ENCODE data around the gene TTC7B.

TTC7B gene

GRCh38 chr14:90799420-90799819 is 16.8 kb downstream of the TTC7B start:
- Histone ChIP-seq H3K27ac (ENCODE audit: low read depth, low read length) (no peak overlapping the region), H3K79me2 (ENCODE audit: control insufficient read depth, insufficient read depth, low read length) (no peaks in the 10 kb centered on the region), H3K56ac (ENCODE audit: low read length) (no peak overlapping the region), H3K4me2 (ENCODE audit: low read length) (no peak overlapping the region), H3K79me1 (ENCODE audit: low read length) (peaks cover 2% of the 10 kb centered on the region), H3K4me1 (ENCODE audit: control insufficient read depth, low read depth, low read length) (peaks cover 6% of the 10 kb centered on the region), H3K23ac (ENCODE audit: low read length) (no peak overlapping the region), H2BK5ac (ENCODE audit: low read length) (no peak overlapping the region), H3K18ac (ENCODE audit: low read length) (no peak overlapping the region), H4K5ac (ENCODE audit: low read length) (no peak overlapping the region), H2BK120ac (ENCODE audit: low read depth, low read length) (no peak overlapping the region), H2AK5ac (ENCODE audit: low read length) (no peak overlapping the region), H3K27me3 (ENCODE audit: insufficient read depth, low read length, poor library complexity) (no peaks in the 10 kb centered on the region), H2BK15ac (replicated peaks; ENCODE audit: low read depth) (no peak overlapping the region), H3K4me3 (ENCODE audit: low read length) (no peak overlapping the region), H3K9ac (ENCODE audit: low read length) (no peak overlapping the region), H3K36me3 (ENCODE audit: control insufficient read depth, insufficient read depth, low read length) (no peaks in the 10 kb centered on the region), H4K8ac (ENCODE audit: low read depth, low read length) (no peak overlapping the region), H3K4ac (ENCODE audit: low read depth, low read length) (no peak overlapping the region)
- WGBS (ENCODE audit: extremely low coverage, insufficient coverage, low lambda C conversion rate), result no CpG with 5 or more reads among the region's 5 CpGs
- DNase-seq, result no peak

DNA sequence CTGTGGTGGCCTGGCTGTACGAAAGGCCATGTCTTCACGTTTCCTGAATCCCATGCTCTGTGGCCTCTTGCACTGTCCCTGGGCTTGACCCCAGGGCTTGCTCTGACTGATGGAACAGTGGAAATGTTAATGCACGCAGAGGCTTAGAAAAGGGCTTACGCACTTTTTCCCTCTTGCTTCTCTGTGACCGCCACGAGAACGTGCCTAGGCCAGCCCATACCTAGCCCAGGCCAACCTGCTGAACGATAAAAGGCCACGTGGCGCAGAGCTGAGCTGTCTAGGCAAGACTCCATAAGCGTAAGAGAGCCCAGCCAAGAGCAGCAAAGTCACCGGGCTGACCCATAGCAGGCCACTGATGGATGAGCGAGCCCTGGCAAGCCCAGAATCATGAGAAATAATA is 18.3 kb downstream of the TTC7B start:
- Histone ChIP-seq H3K9ac (ENCODE audit: low read length) (no peak overlapping the region), H2BK120ac (ENCODE audit: low read depth, low read length) (no peak overlapping the region), H3K79me1 (ENCODE audit: low read length) (peaks cover 2% of the 10 kb centered on the region), H3K23ac (ENCODE audit: low read length) (no peak overlapping the region), H3K4me3 (ENCODE audit: low read length) (no peak overlapping the region), H3K4ac (ENCODE audit: low read depth, low read length) (no peak overlapping the region), H2AK5ac (ENCODE audit: low read length) (no peak overlapping the region), H3K4me2 (ENCODE audit: low read length) (no peak overlapping the region), H3K56ac (ENCODE audit: low read length) (no peak overlapping the region), H3K79me2 (ENCODE audit: control insufficient read depth, insufficient read depth, low read length) (no peaks in the 10 kb centered on the region), H3K27me3 (ENCODE audit: insufficient read depth, low read length, poor library complexity) (no peaks in the 10 kb centered on the region), H4K5ac (ENCODE audit: low read length) (no peak overlapping the region), H4K8ac (ENCODE audit: low read depth, low read length) (no peak overlapping the region), H3K27ac (ENCODE audit: low read depth, low read length) (no peak overlapping the region), H3K36me3 (ENCODE audit: control insufficient read depth, insufficient read depth, low read length) (no peaks in the 10 kb centered on the region), H3K4me1 (ENCODE audit: control insufficient read depth, low read depth, low read length) (no peaks in the 10 kb centered on the region), H3K18ac (ENCODE audit: low read length) (no peak overlapping the region), H2BK15ac (replicated peaks; ENCODE audit: low read depth) (no peak overlapping the region), H2BK5ac (ENCODE audit: low read length) (no peak overlapping the region)
- WGBS (ENCODE audit: extremely low coverage, insufficient coverage, low lambda C conversion rate), result no CpG with 5 or more reads among the region's 13 CpGs
- DNase-seq, result no peak

DNA sequence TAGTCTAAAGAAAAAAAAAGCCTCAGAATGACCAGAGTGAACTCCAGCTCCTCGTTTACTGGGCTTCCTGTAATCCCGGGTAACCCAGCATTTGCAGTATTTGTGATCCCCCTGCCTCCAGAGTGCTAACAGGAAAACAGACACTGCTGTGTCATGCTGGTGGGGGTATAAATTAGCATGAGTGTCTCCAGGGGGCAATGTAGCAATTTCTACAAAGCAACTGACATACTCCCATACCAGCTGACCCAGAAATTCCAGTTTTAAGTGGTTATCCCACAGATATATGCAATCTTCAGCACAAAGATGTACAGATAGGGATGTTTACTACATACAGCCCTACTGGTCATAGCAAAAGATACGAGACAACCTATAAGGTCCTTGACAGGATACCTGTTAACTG is 18.8 kb downstream of the TTC7B start:
- Histone ChIP-seq H2AK5ac (ENCODE audit: low read length) (no peak overlapping the region), H3K4me3 (ENCODE audit: low read length) (no peak overlapping the region), H4K5ac (ENCODE audit: low read length) (no peak overlapping the region), H3K18ac (ENCODE audit: low read length) (no peak overlapping the region), H3K4me1 (ENCODE audit: control insufficient read depth, low read depth, low read length) (no peaks in the 10 kb centered on the region), H2BK120ac (ENCODE audit: low read depth, low read length) (no peak overlapping the region), H3K27ac (ENCODE audit: low read depth, low read length) (no peak overlapping the region), H3K4ac (ENCODE audit: low read depth, low read length) (no peak overlapping the region), H3K4me2 (ENCODE audit: low read length) (no peak overlapping the region), H4K8ac (ENCODE audit: low read depth, low read length) (no peak overlapping the region), H2BK5ac (ENCODE audit: low read length) (no peak overlapping the region), H3K23ac (ENCODE audit: low read length) (no peak overlapping the region), H3K27me3 (ENCODE audit: insufficient read depth, low read length, poor library complexity) (no peaks in the 10 kb centered on the region), H3K56ac (ENCODE audit: low read length) (no peak overlapping the region), H3K36me3 (ENCODE audit: control insufficient read depth, insufficient read depth, low read length) (no peaks in the 10 kb centered on the region), H3K79me2 (ENCODE audit: control insufficient read depth, insufficient read depth, low read length) (no peaks in the 10 kb centered on the region), H3K79me1 (ENCODE audit: low read length) (peaks cover 2% of the 10 kb centered on the region), H2BK15ac (replicated peaks; ENCODE audit: low read depth) (no peak overlapping the region), H3K9ac (ENCODE audit: low read length) (no peak overlapping the region)
- WGBS (ENCODE audit: extremely low coverage, insufficient coverage, low lambda C conversion rate), result no CpG with 5 or more reads among the region's 3 CpGs
- DNase-seq, result peak; percentile 47

DNA sequence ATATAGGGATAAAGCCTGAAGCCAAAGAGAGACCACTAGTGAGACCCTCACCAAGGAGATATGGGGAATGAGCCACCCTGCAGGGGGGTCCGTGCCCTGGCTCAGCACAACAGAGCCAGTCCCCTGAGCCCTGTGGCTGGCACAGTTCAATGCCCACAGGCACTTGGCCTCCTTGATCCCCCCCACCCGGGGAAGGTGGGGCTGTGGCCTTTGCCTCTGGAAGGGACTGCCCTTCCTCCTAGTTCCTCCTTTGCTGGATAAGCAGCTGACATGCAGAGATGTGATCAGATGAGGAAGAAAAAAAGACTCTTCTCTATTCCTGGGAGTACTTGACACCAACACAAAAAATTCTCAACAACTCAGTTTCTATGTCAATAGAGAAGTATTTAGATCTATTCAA is 19.9 kb downstream of the TTC7B start:
- H3K79me2 ChIP-seq (ENCODE audit: control insufficient read depth, insufficient read depth, low read length), result no peaks in the 10 kb centered on the region
- peaks cover 2% of the 10 kb centered on the region for H3K79me1 ChIP-seq (ENCODE audit: low read length)
- no peak overlapping the region for H3K23ac ChIP-seq (ENCODE audit: low read length)
- H3K4me1 ChIP-seq (ENCODE audit: control insufficient read depth, low read depth, low read length), result no peaks in the 10 kb centered on the region
- H3K56ac ChIP-seq (ENCODE audit: low read length), result no peak overlapping the region
- no peak overlapping the region for H4K8ac ChIP-seq (ENCODE audit: low read depth, low read length)
- no peak overlapping the region for H3K9ac ChIP-seq (ENCODE audit: low read length)
- H3K4me3 ChIP-seq (ENCODE audit: low read length), result no peak overlapping the region
- no peak overlapping the region for H2BK5ac ChIP-seq (ENCODE audit: low read length)
- WGBS (ENCODE audit: extremely low coverage, insufficient coverage, low lambda C conversion rate), result no CpG with 5 or more reads among the region's 2 CpGs
- H4K5ac ChIP-seq (ENCODE audit: low read length), result no peak overlapping the region
- no peaks in the 10 kb centered on the region for H3K36me3 ChIP-seq (ENCODE audit: control insufficient read depth, insufficient read depth, low read length)
- no peak overlapping the region for H3K4me2 ChIP-seq (ENCODE audit: low read length)
- H2BK15ac ChIP-seq (replicated peaks; ENCODE audit: low read depth), result no peak overlapping the region
- DNase-seq, result no peak
- no peak overlapping the region for H2AK5ac ChIP-seq (ENCODE audit: low read length)
- H3K4ac ChIP-seq (ENCODE audit: low read depth, low read length), result no peak overlapping the region
- H3K27ac ChIP-seq (ENCODE audit: low read depth, low read length), result no peak overlapping the region
- H3K27me3 ChIP-seq (ENCODE audit: insufficient read depth, low read length, poor library complexity), result no peaks in the 10 kb centered on the region
- no peak overlapping the region for H3K18ac ChIP-seq (ENCODE audit: low read length)
- no peak overlapping the region for H2BK120ac ChIP-seq (ENCODE audit: low read depth, low read length)

DNA sequence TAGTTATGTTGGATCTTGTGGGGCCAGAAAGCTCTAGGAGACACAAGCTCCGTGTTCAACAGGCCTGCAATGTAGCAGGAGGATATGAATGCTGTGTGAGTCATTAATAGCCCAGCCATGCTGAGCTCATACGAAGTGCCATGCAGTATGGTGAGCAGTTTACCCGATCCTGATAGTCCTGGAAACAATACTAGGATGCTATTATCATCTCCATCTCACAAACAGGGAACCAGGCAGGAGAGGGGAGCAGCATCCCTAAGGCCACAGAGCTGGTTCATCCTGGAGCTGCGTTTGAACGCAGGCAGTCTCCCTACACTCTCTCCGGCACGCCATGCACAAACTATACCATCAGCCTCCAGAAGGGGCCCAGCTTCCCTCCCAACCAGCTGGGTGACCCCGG is 20.5 kb downstream of the TTC7B start:
- Histone ChIP-seq H2BK120ac (ENCODE audit: low read depth, low read length) (no peak overlapping the region), H3K9ac (ENCODE audit: low read length) (no peak overlapping the region), H4K8ac (ENCODE audit: low read depth, low read length) (no peak overlapping the region), H3K4me1 (ENCODE audit: control insufficient read depth, low read depth, low read length) (no peaks in the 10 kb centered on the region), H3K4me2 (ENCODE audit: low read length) (no peak overlapping the region), H3K18ac (ENCODE audit: low read length) (no peak overlapping the region), H3K79me2 (ENCODE audit: control insufficient read depth, insufficient read depth, low read length) (no peaks in the 10 kb centered on the region), H2BK5ac (ENCODE audit: low read length) (no peak overlapping the region), H3K27ac (ENCODE audit: low read depth, low read length) (no peak overlapping the region), H2AK5ac (ENCODE audit: low read length) (no peak overlapping the region), H3K27me3 (ENCODE audit: insufficient read depth, low read length, poor library complexity) (no peaks in the 10 kb centered on the region), H2BK15ac (replicated peaks; ENCODE audit: low read depth) (no peak overlapping the region), H3K79me1 (ENCODE audit: low read length) (peaks cover 2% of the 10 kb centered on the region), H3K56ac (ENCODE audit: low read length) (no peak overlapping the region), H3K23ac (ENCODE audit: low read length) (no peak overlapping the region), H3K36me3 (ENCODE audit: control insufficient read depth, insufficient read depth, low read length) (no peaks in the 10 kb centered on the region), H4K5ac (ENCODE audit: low read length) (no peak overlapping the region), H3K4ac (ENCODE audit: low read depth, low read length) (no peak overlapping the region), H3K4me3 (ENCODE audit: low read length) (no peak overlapping the region)
- no CpG with 5 or more reads among the region's 8 CpGs for WGBS (ENCODE audit: extremely low coverage, insufficient coverage, low lambda C conversion rate)
- DNase-seq, result no peak

DNA sequence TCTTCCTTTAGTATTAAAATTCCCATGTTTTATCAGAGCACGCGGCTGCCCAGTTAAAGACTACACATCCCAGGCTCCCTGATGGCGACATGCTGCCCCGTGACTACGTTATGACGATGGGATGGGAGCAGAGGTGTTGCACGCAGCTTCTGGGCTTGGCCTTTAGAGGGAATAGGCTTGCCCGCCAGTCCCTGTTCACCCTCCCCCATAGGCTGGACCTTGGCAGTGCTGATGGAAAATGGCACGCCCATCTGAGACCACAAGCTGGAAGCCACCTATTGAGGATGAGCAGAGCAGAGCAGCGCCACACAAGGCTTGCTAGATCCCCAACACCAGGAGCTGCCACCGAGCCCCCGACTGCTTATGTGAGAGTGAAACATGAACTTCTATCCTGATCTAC is 24.7 kb downstream of the TTC7B start:
- Histone ChIP-seq H3K4me1 (ENCODE audit: control insufficient read depth, low read depth, low read length) (no peaks in the 10 kb centered on the region), H4K5ac (ENCODE audit: low read length) (no peak overlapping the region), H3K9ac (ENCODE audit: low read length) (no peak overlapping the region), H3K56ac (ENCODE audit: low read length) (no peak overlapping the region), H3K36me3 (ENCODE audit: control insufficient read depth, insufficient read depth, low read length) (no peaks in the 10 kb centered on the region), H2BK5ac (ENCODE audit: low read length) (no peak overlapping the region), H3K27ac (ENCODE audit: low read depth, low read length) (no peak overlapping the region), H3K18ac (ENCODE audit: low read length) (no peak overlapping the region), H3K27me3 (ENCODE audit: insufficient read depth, low read length, poor library complexity) (no peaks in the 10 kb centered on the region), H2BK120ac (ENCODE audit: low read depth, low read length) (no peak overlapping the region), H4K8ac (ENCODE audit: low read depth, low read length) (no peak overlapping the region), H3K4me2 (ENCODE audit: low read length) (no peak overlapping the region), H3K4me3 (ENCODE audit: low read length) (no peak overlapping the region), H3K4ac (ENCODE audit: low read depth, low read length) (no peak overlapping the region), H2BK15ac (replicated peaks; ENCODE audit: low read depth) (no peak overlapping the region), H2AK5ac (ENCODE audit: low read length) (no peak overlapping the region), H3K79me2 (ENCODE audit: control insufficient read depth, insufficient read depth, low read length) (no peaks in the 10 kb centered on the region), H3K79me1 (ENCODE audit: low read length) (peaks cover 2% of the 10 kb centered on the region), H3K23ac (ENCODE audit: low read length) (peak overlapping the region; percentile 45)
- no peak for DNase-seq
- no CpG with 5 or more reads among the region's 12 CpGs for WGBS (ENCODE audit: extremely low coverage, insufficient coverage, low lambda C conversion rate)
